Rectal smooth muscle tissue (tissue), 1 donor: ENCODE results near the gene AIMP1.

ENCODE experiments used
- H3K27ac ChIP-seq: one replicate; pipeline ENCODE4 v1.7.0; 2013; ENCODE audit warnings: low read depth, low read length, inconsistent platforms
- H3K27me3 ChIP-seq: one replicate; pipeline ENCODE4 v1.7.0; 2013; ENCODE audit warnings: low read length; ENCODE audit not compliant: control insufficient read depth, insufficient read depth
- H3K36me3 ChIP-seq: one replicate; pipeline ENCODE4 v1.7.0; 2013; ENCODE audit warnings: low read length; ENCODE audit not compliant: control insufficient read depth, insufficient read depth
- H3K4me1 ChIP-seq: one replicate; pipeline ENCODE4 v1.7.0; 2013; ENCODE audit warnings: low read length; ENCODE audit not compliant: control insufficient read depth, insufficient read depth
- H3K4me3 ChIP-seq: one replicate; pipeline ENCODE4 v1.7.0; 2013; ENCODE audit warnings: low read length
- H3K9ac ChIP-seq: one replicate; pipeline ENCODE4 v1.7.0; 2013; ENCODE audit warnings: low read length

Gene AIMP1

GRCh38 chr4:106337916-106338315, 21.6 kb downstream of the AIMP1 start:
- H3K4me3 ChIP-seq = no peak overlapping the region
- H3K9ac ChIP-seq = no peak overlapping the region
- H3K36me3 ChIP-seq = peaks cover 9% of the 10 kb centered on the region
- no peaks in the 10 kb centered on the region for H3K27me3 ChIP-seq
- H3K4me1 ChIP-seq = no peaks in the 10 kb centered on the region
- no peak overlapping the region for H3K27ac ChIP-seq

DNA sequence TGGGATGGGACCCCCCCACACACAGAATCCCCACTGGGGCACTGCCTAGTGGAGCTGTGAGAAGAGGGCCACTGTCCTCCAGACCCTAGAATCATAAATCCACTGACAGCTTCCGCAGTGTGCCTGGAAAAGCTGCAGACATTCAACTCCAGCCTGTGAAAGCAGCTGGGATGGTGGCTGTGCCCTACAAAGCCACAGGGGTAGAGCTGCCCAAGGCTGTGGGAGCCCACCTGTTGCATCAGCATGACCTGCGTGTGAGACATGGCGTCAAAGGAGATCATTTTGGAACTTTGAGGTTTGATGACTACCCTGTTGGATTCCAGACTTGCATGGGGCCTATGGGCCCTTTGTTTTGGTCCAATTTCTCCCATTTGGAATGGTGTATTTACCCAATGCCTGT, 22.3 kb downstream of the AIMP1 start:
- H3K27me3 ChIP-seq = no peaks in the 10 kb centered on the region
- peaks cover 9% of the 10 kb centered on the region for H3K36me3 ChIP-seq
- no peak overlapping the region for H3K9ac ChIP-seq
- H3K4me3 ChIP-seq = no peak overlapping the region
- no peak overlapping the region for H3K27ac ChIP-seq
- H3K4me1 ChIP-seq = no peaks in the 10 kb centered on the region

- no peak overlapping the region for H3K9ac ChIP-seq
- no peak overlapping the region for H3K4me3 ChIP-seq
- H3K27ac ChIP-seq = no peak overlapping the region
- no peaks in the 10 kb centered on the region for H3K27me3 ChIP-seq
- peaks cover 9% of the 10 kb centered on the region for H3K36me3 ChIP-seq
- no peaks in the 10 kb centered on the region for H3K4me1 ChIP-seq
These were observed 23.1 kb downstream of the AIMP1 start for GRCh38 chr4:106339431-106339830.

GRCh38 chr4:106340774-106341173, 24.4 kb downstream of the AIMP1 start:
- no peak overlapping the region for H3K27ac ChIP-seq
- no peaks in the 10 kb centered on the region for H3K4me1 ChIP-seq
- no peak overlapping the region for H3K9ac ChIP-seq
- no peaks in the 10 kb centered on the region for H3K27me3 ChIP-seq
- H3K36me3 ChIP-seq = peaks cover 9% of the 10 kb centered on the region
- H3K4me3 ChIP-seq = no peak overlapping the region

GRCh38 chr4:106343865-106344646, 27.7 kb downstream of the AIMP1 start:
- H3K9ac ChIP-seq = no peak overlapping the region
- no peak overlapping the region for H3K27ac ChIP-seq
- H3K4me3 ChIP-seq = no peak overlapping the region
- H3K4me1 ChIP-seq = no peaks in the 10 kb centered on the region
- H3K36me3 ChIP-seq = no peaks in the 10 kb centered on the region
- H3K27me3 ChIP-seq = no peaks in the 10 kb centered on the region

GRCh38 chr4:106344647-106344970, 28.3 kb downstream of the AIMP1 start:
- Histone ChIP-seq H3K36me3 (no peaks in the 10 kb centered on the region), H3K27ac (no peak overlapping the region)

GRCh38 chr4:106347167-106347566, 30.8 kb downstream of the AIMP1 start:
- H3K27me3 ChIP-seq = no peaks in the 10 kb centered on the region
- no peaks in the 10 kb centered on the region for H3K36me3 ChIP-seq
- no peak overlapping the region for H3K9ac ChIP-seq
- no peak overlapping the region for H3K27ac ChIP-seq
- no peaks in the 10 kb centered on the region for H3K4me1 ChIP-seq
- H3K4me3 ChIP-seq = no peak overlapping the region

More at GRCh38 chr4:106344647-106344970, 28.3 kb downstream of the AIMP1 start:
- Histone ChIP-seq H3K4me1 (no peaks in the 10 kb centered on the region), H3K27me3 (no peaks in the 10 kb centered on the region), H3K9ac (no peak overlapping the region), H3K4me3 (no peak overlapping the region)

- Histone ChIP-seq H3K27ac (no peak overlapping the region), H3K36me3 (no peaks in the 10 kb centered on the region), H3K4me1 (no peaks in the 10 kb centered on the region), H3K4me3 (no peak overlapping the region), H3K9ac (no peak overlapping the region), H3K27me3 (no peaks in the 10 kb centered on the region)
These were observed 34.7 kb downstream of the AIMP1 start for GRCh38 chr4:106351016-106351415.

DNA sequence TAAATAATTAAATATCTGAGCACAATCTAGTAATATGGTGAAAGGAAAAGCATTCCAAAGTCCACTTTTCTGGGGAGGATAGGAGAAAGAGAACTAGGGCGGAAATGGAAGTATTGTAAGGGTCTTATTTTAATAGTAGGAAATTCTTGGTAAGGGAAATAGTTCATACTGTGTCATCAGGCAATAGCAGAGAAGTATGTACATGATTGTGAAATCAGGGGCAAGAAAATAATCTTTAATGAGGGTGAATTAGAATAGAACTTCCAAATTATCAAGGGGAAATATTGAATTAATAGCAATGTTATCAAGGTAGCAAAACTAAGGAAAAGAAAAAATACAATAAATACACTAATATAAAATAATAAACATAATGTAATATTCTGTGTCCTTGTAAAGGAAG, 37.4 kb downstream of the AIMP1 start:
- no peak overlapping the region for H3K9ac ChIP-seq
- no peak overlapping the region for H3K4me3 ChIP-seq
- H3K4me1 ChIP-seq = no peaks in the 10 kb centered on the region
- H3K27me3 ChIP-seq = no peaks in the 10 kb centered on the region
- H3K36me3 ChIP-seq = no peaks in the 10 kb centered on the region
- H3K27ac ChIP-seq = no peak overlapping the region

GRCh38 chr4:106355193-106355592, 38.8 kb downstream of the AIMP1 start:
- H3K27ac ChIP-seq = no peak overlapping the region
- no peaks in the 10 kb centered on the region for H3K36me3 ChIP-seq
- H3K4me1 ChIP-seq = no peaks in the 10 kb centered on the region
- H3K9ac ChIP-seq = no peak overlapping the region
- no peaks in the 10 kb centered on the region for H3K27me3 ChIP-seq
- no peak overlapping the region for H3K4me3 ChIP-seq

DNA sequence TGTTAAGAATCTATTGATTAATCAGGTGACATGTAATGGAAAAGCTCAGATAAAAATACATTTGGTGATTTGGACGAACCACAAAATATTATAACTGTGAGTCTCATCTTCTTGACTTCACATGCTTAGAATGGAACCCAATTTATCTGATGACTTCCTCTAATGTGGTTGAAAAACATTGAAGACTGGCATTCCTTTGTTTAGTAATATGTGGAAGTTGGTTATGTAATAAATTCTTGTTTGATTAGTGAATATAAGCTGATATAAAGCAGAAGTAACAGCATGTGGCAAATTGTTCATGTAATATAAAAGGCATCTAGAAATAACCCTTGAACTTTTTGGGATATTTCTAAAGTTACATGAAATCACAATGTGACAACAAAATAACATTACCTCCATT, 42.5 kb downstream of the AIMP1 start:
- no peak overlapping the region for H3K4me3 ChIP-seq
- H3K27ac ChIP-seq = no peak overlapping the region
- H3K27me3 ChIP-seq = no peaks in the 10 kb centered on the region
- H3K36me3 ChIP-seq = no peaks in the 10 kb centered on the region
- H3K9ac ChIP-seq = no peak overlapping the region
- no peaks in the 10 kb centered on the region for H3K4me1 ChIP-seq

GRCh38 chr4:106362086-106362825, 45.9 kb downstream of the AIMP1 start:
- H3K9ac ChIP-seq = no peak overlapping the region
- H3K27ac ChIP-seq = no peak overlapping the region
- H3K27me3 ChIP-seq = no peaks in the 10 kb centered on the region
- no peaks in the 10 kb centered on the region for H3K4me1 ChIP-seq
- no peak overlapping the region for H3K4me3 ChIP-seq
- no peaks in the 10 kb centered on the region for H3K36me3 ChIP-seq

DNA sequence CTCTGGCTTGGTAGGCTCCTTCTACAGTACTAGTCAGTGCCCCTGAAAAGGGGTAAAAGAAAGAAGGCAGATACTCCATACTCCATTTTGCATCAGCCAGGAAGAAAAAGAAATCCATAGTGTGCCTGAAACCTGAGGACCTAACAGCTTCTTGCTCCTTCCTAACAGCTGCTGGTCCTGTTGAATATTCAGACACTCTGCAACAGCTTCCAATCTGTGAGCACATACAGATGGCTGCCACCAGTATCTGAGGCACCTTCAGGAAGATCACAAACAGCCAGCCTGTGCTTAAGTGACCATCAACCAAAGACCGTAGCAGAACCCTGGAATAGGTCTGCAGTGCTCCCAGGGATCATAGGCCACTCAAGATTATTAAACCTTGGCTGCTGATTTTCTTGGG, 47.9 kb downstream of the AIMP1 start:
- H3K27me3 ChIP-seq = no peaks in the 10 kb centered on the region
- no peak overlapping the region for H3K27ac ChIP-seq
- no peaks in the 10 kb centered on the region for H3K36me3 ChIP-seq
- H3K9ac ChIP-seq = no peak overlapping the region
- no peaks in the 10 kb centered on the region for H3K4me1 ChIP-seq
- H3K4me3 ChIP-seq = no peak overlapping the region
